ENCODE data around the gene CMC1. TPM values are rescaled to one million over a fixed set of nuclear protein-coding genes. Genes with fewer than 3 reads are reported as not detected.
A peak's percentile ranks its signal among the peaks of the same experiment; 100 is the strongest.

CMC1 gene
- polyA plus RNA-seq, 2 of the 4 experiments (the other 2 are of a cell fraction): 56.9 to 76.7 TPM

GRCh38 chr3:28210968-28211713 is 30.3 kb upstream of the CMC1 start:
- DNase-seq (ENCODE audit: low read depth in 1 of 2, low spot score in 1 of 2) (no peak), ATAC-seq (no peak), FAIRE-seq (no peak)
- Histone ChIP-seq H3K4me1 (no peaks in the 10 kb centered on the region), H3K27ac (no peak overlapping the region), H3K9me3 (peaks cover 17% of the 10 kb centered on the region; the same call in 2 of the 3 replicates), H3K4me3 (no peak overlapping the region), H3K4me2 (no peak overlapping the region)
- ChIA-PET CTCF (interaction anchor here (0.9 kb wide), 1 partner anchor 10 kb away, joined by 3 read pairs; no protein-coding TSS in a partner anchor), POLR2A (no interaction called here)
- WGBS (ENCODE audit: missing lambda C conversion rate): 34% methylated on average over 1 of the region's 1 CpG
- TF ChIP-seq MAFK (IDR thresholded peaks at IDR 0.05; ENCODE audit: partially characterized antibody) (peak; percentile 96), ZFP36 (IDR thresholded peaks at IDR 0.05; ENCODE audit: borderline replicate concordance, partially characterized antibody) (no peak)

DNA sequence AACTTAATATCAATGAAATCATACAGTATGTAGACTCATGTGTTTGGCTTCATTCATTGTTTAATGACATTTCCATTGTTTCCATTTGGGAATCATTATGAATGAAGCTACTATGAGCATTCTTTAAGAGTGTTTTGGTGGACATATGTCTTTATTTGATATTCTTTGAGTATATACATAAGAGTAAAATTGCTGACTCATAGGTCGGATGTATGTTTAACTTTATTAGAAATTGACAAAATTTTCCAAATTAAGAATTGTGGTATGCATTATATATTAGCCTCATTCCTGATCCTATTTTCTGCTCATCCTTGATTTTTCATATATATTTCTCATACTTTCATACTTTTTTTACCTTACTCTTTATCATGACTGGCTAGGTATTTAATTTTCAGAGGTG is 28.7 kb upstream of the CMC1 start:
- TF ChIP-seq POLR2A (IDR thresholded peaks at IDR 0.05; ENCODE audit: low read length) (no peak), MAFK (IDR thresholded peaks at IDR 0.05; ENCODE audit: partially characterized antibody) (peak; percentile 83)
- peaks cover 17% of the 10 kb centered on the region; the same call in 2 of the 3 replicates for H3K9me3 ChIP-seq

GRCh38 chr3:28215407-28215806 is 26.0 kb upstream of the CMC1 start:
- no peak for ATAC-seq
- no peak for FAIRE-seq
- Histone ChIP-seq H3K27ac (no peak overlapping the region), H3K9me3 (peaks cover 17% of the 10 kb centered on the region; the same call in 2 of the 3 replicates), H3K4me2 (no peak overlapping the region), H3K4me1 (no peaks in the 10 kb centered on the region), H3K4me3 (no peak overlapping the region)
- no peak for DNase-seq (ENCODE audit: low read depth in 1 of 2, low spot score in 1 of 2)
- ChIA-PET POLR2A (no interaction called here), CTCF (no interaction called here)
- WGBS (ENCODE audit: missing lambda C conversion rate): 36% methylated on average over 3 of the region's 3 CpGs
- TF ChIP-seq GATA3 (IDR thresholded peaks at IDR 0.05; ENCODE audit: borderline replicate concordance) (no peak), MAFK (IDR thresholded peaks at IDR 0.05; ENCODE audit: partially characterized antibody) (no peak), ZSCAN20 (CRISPR knock-in tag; IDR thresholded peaks at IDR 0.05) (no peak), FOXS1 (CRISPR knock-in tag; IDR thresholded peaks at IDR 0.05) (no peak), E2F6 (IDR thresholded peaks at IDR 0.05; ENCODE audit: borderline replicate concordance, low read depth) (no peak), KDM5A (IDR thresholded peaks at IDR 0.05) (no peak), MYC (IDR thresholded peaks at IDR 0.05; ENCODE audit: borderline replicate concordance, low read length) (no peak), RARB (CRISPR knock-in tag; IDR thresholded peaks at IDR 0.05) (no peak), RNF2 (IDR thresholded peaks at IDR 0.05; ENCODE audit: borderline replicate concordance, low read depth) (no peak), JUN (IDR thresholded peaks at IDR 0.05) (no peak), POLR2AphosphoS2 (conservative IDR thresholded peaks at IDR 0.05; ENCODE audit: low read length) (no peak), SMC3 (IDR thresholded peaks at IDR 0.05) (no peak), EP300 (IDR thresholded peaks at IDR 0.05) (no peak), JUNB (IDR thresholded peaks at IDR 0.05) (no peak), POLR2A (IDR thresholded peaks at IDR 0.05; ENCODE audit: low read length) (no peak), RFX5 (IDR thresholded peaks at IDR 0.05) (no peak), CBX8 (IDR thresholded peaks at IDR 0.05) (no peak)
- TF ChIP-seq, protein P1, sequence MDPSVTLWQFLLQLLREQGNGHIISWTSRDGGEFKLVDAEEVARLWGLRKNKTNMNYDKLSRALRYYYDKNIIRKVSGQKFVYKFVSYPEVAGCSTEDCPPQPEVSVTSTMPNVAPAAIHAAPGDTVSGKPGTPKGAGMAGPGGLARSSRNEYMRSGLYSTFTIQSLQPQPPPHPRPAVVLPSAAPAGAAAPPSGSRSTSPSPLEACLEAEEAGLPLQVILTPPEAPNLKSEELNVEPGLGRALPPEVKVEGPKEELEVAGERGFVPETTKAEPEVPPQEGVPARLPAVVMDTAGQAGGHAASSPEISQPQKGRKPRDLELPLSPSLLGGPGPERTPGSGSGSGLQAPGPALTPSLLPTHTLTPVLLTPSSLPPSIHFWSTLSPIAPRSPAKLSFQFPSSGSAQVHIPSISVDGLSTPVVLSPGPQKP (IDR thresholded peaks at IDR 0.05; ENCODE audit: low read depth, low read length): no peak

More for the DNA sequence above, 28.7 kb upstream of the CMC1 start:
- POLR2A ChIA-PET: no interaction called here
- CTCF ChIA-PET: no interaction called here
- WGBS (ENCODE audit: missing lambda C conversion rate): 55% methylated on average over 1 of the region's 1 CpG
- Histone ChIP-seq H3K27ac (no peak overlapping the region), H3K4me3 (no peak overlapping the region), H3K4me2 (no peak overlapping the region), H3K4me1 (no peaks in the 10 kb centered on the region)
- ATAC-seq (no peak), FAIRE-seq (no peak), DNase-seq (ENCODE audit: low read depth in 1 of 2, low spot score in 1 of 2) (no peak)

All from A549 (cell line).